ENCODE measurements around the gene TRIM2. TPM values are rescaled to one million over a fixed set of nuclear protein-coding genes. Genes with fewer than 3 reads are reported as not detected.

The TRIM2 gene
- total and polyA plus RNA-seq, 12 donors = 6.2 to 130 (median 47.8) TPM

DNA sequence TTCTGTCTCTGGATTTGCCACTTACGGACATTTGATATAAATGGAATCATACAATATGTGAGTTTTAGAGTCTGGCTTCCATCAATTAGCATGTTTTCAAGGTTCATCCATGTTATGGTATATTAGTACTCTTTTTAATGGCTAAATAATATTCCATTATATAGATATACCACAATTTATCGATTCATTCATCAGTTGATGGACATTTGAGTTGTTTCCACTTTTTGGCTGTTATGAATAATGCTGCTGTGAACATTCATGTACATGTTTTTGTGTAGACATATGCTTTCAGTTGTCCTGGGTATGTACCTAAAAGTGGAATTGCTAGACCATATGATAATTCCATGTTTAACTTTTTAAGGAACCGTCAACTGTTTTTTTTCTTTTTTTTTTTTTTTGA, 79.0 kb downstream of the TRIM2 start:
- Histone ChIP-seq H3K4me3 (no peak overlapping the region), H3K36me3 (replicated peaks in 1 of 2) (no peaks in the 10 kb centered on the region), H3K9me3 (replicated peaks in 1 of 3) (peaks cover 0 to 7% (median 0%) of the 10 kb centered on the region in 3 donors), H3K4me1 (replicated peaks in 1 of 2) (no peaks in the 10 kb centered on the region), H3K27me3 (no peaks in the 10 kb centered on the region), H3K27ac (no peak overlapping the region)
- DNase-seq = no peak
- WGBS, 4 donors = 95 to 97% (median 96%) methylated on average over 3 of the region's 3 CpGs
- intact Hi-C loops (cut with DNase I) = no loop called here
- TF ChIP-seq POLR2A (IDR thresholded peaks at IDR 0.05) = no peak
- TF ChIP-seq, protein P1, sequence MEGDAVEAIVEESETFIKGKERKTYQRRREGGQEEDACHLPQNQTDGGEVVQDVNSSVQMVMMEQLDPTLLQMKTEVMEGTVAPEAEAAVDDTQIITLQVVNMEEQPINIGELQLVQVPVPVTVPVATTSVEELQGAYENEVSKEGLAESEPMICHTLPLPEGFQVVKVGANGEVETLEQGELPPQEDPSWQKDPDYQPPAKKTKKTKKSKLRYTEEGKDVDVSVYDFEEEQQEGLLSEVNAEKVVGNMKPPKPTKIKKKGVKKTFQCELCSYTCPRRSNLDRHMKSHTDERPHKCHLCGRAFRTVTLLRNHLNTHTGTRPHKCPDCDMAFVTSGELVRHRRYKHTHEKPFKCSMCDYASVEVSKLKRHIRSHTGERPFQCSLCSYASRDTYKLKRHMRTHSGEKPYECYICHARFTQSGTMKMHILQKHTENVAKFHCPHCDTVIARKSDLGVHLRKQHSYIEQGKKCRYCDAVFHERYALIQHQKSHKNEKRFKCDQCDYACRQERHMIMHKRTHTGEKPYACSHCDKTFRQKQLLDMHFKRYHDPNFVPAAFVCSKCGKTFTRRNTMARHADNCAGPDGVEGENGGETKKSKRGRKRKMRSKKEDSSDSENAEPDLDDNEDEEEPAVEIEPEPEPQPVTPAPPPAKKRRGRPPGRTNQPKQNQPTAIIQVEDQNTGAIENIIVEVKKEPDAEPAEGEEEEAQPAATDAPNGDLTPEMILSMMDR (IDR thresholded peaks at IDR 0.05) = no peak

DNA sequence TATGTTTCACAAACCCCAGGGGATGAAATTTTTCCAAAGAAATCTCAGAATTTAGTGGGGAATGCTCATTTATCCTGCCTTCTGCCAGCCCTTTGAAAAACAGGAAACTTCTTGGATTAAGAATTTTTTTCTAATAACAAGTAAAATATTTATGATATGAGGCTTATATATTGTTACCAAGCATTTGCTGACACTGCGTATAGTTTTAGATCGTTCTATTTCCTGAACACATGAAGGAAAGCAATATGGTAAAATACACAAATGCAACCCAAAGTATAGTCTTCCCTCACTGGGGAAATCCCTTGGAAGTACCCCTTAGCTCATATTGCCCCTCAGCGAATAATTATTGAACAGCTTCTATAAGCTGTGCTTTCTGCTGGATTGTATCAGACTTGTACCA, 85.9 kb downstream of the TRIM2 start:
- intact Hi-C loops (cut with DNase I) = no loop called here
- 92 to 95% (median 95%) methylated on average over 3 of the region's 3 CpGs for WGBS, 4 donors
- no peak overlapping the region for H3K27ac ChIP-seq
- H3K36me3 ChIP-seq (replicated peaks in 1 of 2) = peaks cover 0 to 6% of the 10 kb centered on the region in 2 donors
- peaks cover 0 to 4% of the 10 kb centered on the region in 2 donors for H3K4me1 ChIP-seq (replicated peaks in 1 of 2)
- H3K4me3 ChIP-seq = no peak overlapping the region
- no peaks in the 10 kb centered on the region for H3K27me3 ChIP-seq
- TF ChIP-seq, protein P1 (IDR thresholded peaks at IDR 0.05) = no peak
- TF ChIP-seq POLR2A (IDR thresholded peaks at IDR 0.05) = no peak
- DNase-seq = no peak
- H3K9me3 ChIP-seq (replicated peaks in 1 of 3) = peaks cover 0 to 4% (median 0%) of the 10 kb centered on the region in 3 donors

- H3K4me3 ChIP-seq = no peak overlapping the region
- TF ChIP-seq, protein P1 (IDR thresholded peaks at IDR 0.05) = no peak
- TF ChIP-seq POLR2A (IDR thresholded peaks at IDR 0.05) = no peak
- H3K27me3 ChIP-seq = no peaks in the 10 kb centered on the region
- peaks cover 0 to 14% of the 10 kb centered on the region in 2 donors for H3K36me3 ChIP-seq (replicated peaks in 1 of 2)
- peak in 1 of 7 donors; percentile 15 for DNase-seq
- peaks cover 0 to 4% (median 0%) of the 10 kb centered on the region in 3 donors for H3K9me3 ChIP-seq (replicated peaks in 1 of 3)
- WGBS, 4 donors = 67 to 74% (median 72%) methylated on average over 2 of the region's 2 CpGs
- H3K27ac ChIP-seq = no peak overlapping the region
- intact Hi-C loops (cut with DNase I) = no loop called here
- peaks cover 0 to 4% of the 10 kb centered on the region in 2 donors for H3K4me1 ChIP-seq (replicated peaks in 1 of 2)
These were observed 87.3 kb downstream of the TRIM2 start for GRCh38 chr4:153291562-153291961.

- Histone ChIP-seq H3K36me3 (replicated peaks in 1 of 2) (peaks cover 0 to 14% of the 10 kb centered on the region in 2 donors), H3K4me1 (replicated peaks in 1 of 2) (peaks cover 0 to 4% of the 10 kb centered on the region in 2 donors), H3K4me3 (no peak overlapping the region), H3K27ac (no peak overlapping the region), H3K9me3 (replicated peaks in 1 of 3) (peaks cover 0 to 4% (median 0%) of the 10 kb centered on the region in 3 donors), H3K27me3 (no peaks in the 10 kb centered on the region)
- TF ChIP-seq, protein P1 (IDR thresholded peaks at IDR 0.05) = no peak
- TF ChIP-seq POLR2A (IDR thresholded peaks at IDR 0.05) = no peak
- intact Hi-C loops (cut with DNase I) = no loop called here
- WGBS, 4 donors = 96 to 100% (median 97%) methylated on average over 4 of the region's 4 CpGs
- no peak for DNase-seq
These were observed 88.9 kb downstream of the TRIM2 start for GRCh38 chr4:153292897-153293741.

Data from adrenal gland (tissue), 12 donors.